ENCODE results near the gene DNMT3A.
"Not testable (repeated sequence)": the region's sequence is repeated elsewhere in the genome, so short reads cannot be mapped to it uniquely, and the experiment has no call there.

DNA sequence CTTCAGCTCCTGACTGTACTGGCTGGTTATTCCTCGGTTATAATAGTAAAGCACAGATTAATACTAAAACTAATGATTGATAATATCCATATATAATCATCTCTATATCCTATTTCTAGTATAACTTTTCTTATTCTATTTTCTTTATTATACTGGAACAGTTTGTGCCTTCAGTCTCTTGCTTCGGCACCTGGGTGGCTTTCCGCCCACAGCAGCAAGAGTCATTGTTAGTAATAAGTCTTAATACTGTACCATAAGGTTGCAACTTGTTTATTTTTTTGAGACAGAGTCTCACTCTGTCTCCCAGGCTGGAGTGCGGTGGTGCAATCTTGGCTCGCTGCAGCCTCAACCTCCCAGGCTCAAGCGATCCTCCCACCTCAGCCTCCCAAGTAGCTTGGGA is 130.8 kb downstream of the DNMT3A start:
- TF ChIP-seq, protein P1, sequence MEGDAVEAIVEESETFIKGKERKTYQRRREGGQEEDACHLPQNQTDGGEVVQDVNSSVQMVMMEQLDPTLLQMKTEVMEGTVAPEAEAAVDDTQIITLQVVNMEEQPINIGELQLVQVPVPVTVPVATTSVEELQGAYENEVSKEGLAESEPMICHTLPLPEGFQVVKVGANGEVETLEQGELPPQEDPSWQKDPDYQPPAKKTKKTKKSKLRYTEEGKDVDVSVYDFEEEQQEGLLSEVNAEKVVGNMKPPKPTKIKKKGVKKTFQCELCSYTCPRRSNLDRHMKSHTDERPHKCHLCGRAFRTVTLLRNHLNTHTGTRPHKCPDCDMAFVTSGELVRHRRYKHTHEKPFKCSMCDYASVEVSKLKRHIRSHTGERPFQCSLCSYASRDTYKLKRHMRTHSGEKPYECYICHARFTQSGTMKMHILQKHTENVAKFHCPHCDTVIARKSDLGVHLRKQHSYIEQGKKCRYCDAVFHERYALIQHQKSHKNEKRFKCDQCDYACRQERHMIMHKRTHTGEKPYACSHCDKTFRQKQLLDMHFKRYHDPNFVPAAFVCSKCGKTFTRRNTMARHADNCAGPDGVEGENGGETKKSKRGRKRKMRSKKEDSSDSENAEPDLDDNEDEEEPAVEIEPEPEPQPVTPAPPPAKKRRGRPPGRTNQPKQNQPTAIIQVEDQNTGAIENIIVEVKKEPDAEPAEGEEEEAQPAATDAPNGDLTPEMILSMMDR (IDR thresholded peaks at IDR 0.05): not testable (repeated sequence)
- TF ChIP-seq POLR2A (IDR thresholded peaks at IDR 0.05): not testable (repeated sequence)
